Skin of body (tissue), 3 donors: ENCODE data around the gene METTL6. TPM values are rescaled to one million over a fixed set of nuclear protein-coding genes. Genes with fewer than 3 reads are reported as not detected.
"Not testable (repeated sequence)": the region's sequence is repeated elsewhere in the genome, so short reads cannot be mapped to it uniquely, and the experiment has no call there.

ENCODE experiments used
- DNase-seq: peaks from one replicate; lab custom pipeline; 2025; lab: John Stamatoyannopoulos, UW
- small RNA-seq: library from RNA; depleted of rRNA; stranded (forward); fragments of <200 nt; gene quantifications from one replicate; pipeline ENCODE3, GENCODE V24; 2014; ENCODE audit warnings: low replicate concordance
- total RNA-seq: library from RNA; depleted of rRNA; stranded (reverse); fragments of >200 nt; gene quantifications from one replicate; pipeline ENCODE4 v1.2.3, GENCODE V29; 2014

Gene METTL6
- total RNA-seq, 1 donor from 2014 or later: 24.9 TPM

GRCh38 chr3:15375461-15376000, 51.8 kb downstream of the METTL6 start:
- DNase-seq: no peak

DNA sequence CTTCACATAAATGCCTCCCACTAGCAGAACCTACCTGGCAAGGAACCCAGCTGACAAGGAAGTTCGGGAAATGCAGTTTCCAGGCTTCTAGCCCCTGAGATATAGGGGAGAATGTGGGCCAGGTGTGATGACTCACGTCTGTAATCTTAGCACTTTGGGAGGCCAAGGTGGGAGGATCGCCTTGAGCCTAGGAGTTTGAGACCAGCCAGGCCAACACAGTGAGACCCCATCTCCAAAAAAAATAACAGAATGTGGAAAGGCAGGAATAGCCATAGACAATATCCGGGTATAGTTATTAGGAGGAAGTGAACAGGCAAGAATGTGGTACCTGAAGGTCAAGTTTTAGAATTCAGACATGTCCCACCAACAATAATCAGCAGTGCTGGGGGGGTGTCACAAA, 54.4 kb downstream of the METTL6 start:
- DNase-seq: no peak

DNA sequence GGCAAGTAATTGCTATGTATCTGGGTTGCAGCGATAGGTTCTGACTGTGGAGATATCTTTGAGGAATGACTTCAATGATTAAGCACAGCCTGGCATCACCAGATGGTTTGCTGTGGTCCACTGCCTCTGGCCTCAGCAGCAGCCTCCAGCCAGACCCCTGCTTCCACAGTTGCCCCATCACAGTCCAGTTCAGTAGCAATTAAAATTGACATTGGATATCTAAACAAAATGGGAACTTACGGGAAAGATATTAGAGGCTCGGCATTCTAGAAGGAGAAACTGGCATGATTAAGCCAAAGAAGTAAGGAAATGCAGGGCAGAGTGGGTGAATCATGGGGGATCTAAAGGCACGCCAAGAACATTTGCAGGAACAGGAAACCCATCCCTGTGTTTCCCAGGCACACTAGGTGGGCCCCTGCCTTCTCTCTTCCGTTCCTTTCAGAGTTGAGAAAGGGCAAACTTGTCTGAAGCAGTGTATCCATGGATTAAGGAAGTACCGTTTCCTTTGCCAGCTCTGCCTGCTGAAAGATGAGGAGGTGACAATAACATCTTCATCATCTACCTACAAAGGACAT, 58.7 kb downstream of the METTL6 start:
- no peak for DNase-seq

- DNase-seq: no peak
Observed at GRCh38 chr3:15367059-15367458, 60.3 kb downstream of the METTL6 start.

- DNase-seq: not testable (repeated sequence)
Observed at GRCh38 chr3:15364078-15364477, 63.3 kb downstream of the METTL6 start.

- no peak for DNase-seq
Observed at GRCh38 chr3:15361494-15362214, 65.7 kb downstream of the METTL6 start.

GRCh38 chr3:15360788-15361493, 66.4 kb downstream of the METTL6 start:
- peak; percentile 57 for DNase-seq

Small RNAs within 50 kb of the gene (small RNA-seq; reads per million reads assigned to genes)
- gene HMGN2P7: not detected
- gene RNU6-1024P: not detected

Other genes with a start within 250 kb of the METTL6 start
- 48.9 TPM for gene CAPN7, start 221.3 kb downstream of the METTL6 start, total RNA-seq
- gene SH3BP5, start 95.0 kb downstream of the METTL6 start, total RNA-seq: 44.2 TPM
- gene EAF1, start 54 bp upstream of the METTL6 start, total RNA-seq: 14.8 TPM
- gene COLQ, start 94.2 kb upstream of the METTL6 start, total RNA-seq: 3.7 TPM
- gene HACL1, start 174.0 kb upstream of the METTL6 start, total RNA-seq: 19.5 TPM
- 19.0 TPM for gene BTD, start 174.2 kb upstream of the METTL6 start, total RNA-seq